NOMO-1 (cell line): ENCODE measurements around the gene PPP2R3B.
"Not testable (repeated sequence)": the region's sequence is repeated elsewhere in the genome, so short reads cannot be mapped to it uniquely, and the experiment has no call there.

Source experiments
- DNase-seq, 2 experiments: peaks; one replicate each; lab custom pipeline; 2025; ENCODE audit not compliant: unreplicated experiment in 2 of 2; lab: John Stamatoyannopoulos, UW

The PPP2R3B gene

DNA sequence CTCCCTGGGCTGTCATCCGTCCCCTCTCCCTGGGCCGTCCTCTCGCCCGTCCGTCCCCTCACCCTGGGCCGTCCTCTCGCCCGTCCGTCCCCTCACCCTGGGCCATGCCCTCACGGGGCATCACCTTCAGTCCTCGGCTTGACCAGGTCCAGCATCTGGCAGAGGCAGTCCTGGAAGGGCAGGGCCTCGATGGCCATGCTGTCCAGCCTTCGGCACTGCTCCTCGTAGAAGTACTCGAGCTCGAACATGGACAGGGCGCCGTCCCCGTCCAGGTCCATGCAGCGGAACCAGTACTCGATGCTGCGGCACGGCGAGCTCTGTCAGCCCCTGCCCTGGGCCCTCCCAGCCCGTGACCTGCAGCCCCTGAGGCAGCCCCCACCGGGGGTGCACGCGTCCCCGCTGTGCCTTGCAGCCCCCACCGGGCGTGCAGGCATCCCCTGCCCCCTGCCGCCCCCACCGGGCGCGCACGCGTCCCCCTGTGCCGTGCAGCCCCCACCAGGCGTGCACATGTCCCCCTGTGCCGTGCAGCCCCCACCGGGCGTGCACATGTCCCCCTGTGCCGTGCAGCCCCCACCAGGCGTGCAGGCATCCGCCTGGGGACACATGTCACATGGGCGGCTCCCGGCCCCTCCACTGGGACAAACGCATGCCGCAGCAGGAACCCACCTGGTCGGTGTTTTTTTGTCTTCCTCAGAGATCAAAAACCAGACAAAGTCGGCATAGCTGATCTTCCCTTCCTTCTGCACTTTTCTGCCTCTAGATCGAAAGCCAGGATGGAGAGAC is 45.9 kb downstream of the PPP2R3B start:
- no peak for DNase-seq

DNA sequence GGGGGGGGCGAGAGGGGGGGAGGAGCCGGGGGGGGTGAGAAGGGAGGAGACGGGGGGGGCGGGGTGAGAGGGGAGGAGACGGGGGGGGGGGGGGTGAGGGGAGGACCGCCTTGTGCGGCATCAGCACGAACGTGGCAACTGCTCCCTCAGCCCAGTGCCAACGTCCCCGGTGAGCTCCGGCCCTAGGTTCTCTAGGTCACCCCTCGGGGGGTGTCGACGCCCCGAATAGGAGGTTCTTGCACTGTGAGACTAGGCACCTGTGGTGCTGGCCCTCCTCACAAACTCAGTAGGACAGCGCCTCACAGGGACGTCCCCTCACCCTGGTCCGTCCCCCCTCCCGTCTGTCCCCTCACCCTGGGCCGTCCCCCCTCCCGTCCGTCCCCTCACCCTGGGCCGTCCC is 46.6 kb downstream of the PPP2R3B start:
- no peak for DNase-seq

GRCh38 chrX:338836-339400 is 47.8 kb downstream of the PPP2R3B start:
- no peak for DNase-seq

DNA sequence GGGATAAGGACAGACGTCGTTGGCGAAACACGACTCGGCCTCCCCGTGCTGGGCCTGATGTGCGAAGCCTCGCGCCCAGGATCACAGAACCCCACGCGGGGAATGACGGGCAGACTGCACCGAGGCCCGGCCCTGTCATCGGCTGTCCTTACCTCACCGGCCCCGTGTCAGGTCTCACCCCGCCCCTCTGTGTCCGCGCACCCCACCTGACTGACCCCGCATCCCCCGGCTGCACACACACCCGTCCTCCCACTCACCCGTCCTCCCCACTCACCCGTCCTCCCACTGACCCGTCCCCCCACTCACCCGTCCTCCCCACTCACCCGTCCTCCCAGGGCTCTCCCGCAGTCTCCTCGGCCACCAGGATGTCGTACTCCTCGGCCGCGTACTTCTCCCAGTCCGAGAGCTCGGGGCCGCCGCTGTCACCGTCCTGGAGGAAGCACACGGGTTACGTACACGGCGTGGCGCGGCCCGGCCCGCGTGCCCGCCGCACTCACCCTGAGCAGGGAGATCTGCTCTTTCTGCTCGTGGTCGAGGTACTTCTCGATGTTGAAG is 48.3 kb downstream of the PPP2R3B start:
- no peak for DNase-seq

GRCh38 chrX:337331-337831 is 49.3 kb downstream of the PPP2R3B start:
- no peak for DNase-seq

DNA sequence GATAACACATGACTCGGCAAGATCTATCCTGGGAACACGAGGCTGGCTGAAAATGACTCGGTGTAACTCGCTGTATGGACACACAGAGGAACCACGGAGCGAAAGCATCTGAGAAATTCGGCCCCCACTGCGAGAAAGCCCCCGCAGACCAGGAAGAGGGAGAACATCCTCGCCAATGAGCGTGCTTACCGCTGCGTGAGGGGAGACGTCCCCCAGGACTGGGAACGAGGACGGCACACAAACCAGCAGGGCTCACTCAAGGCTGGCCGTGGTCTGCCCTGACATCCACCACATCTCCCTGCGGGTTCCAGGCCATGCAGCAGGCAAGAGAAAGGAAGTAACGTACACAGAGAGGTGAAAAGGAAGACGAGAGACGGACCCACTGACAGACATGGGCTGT is 50.5 kb downstream of the PPP2R3B start:
- DNase-seq, result no peak

- DNase-seq, result no peak
Observed at GRCh38 chrX:335758-336155, 51.0 kb downstream of the PPP2R3B start.

DNA sequence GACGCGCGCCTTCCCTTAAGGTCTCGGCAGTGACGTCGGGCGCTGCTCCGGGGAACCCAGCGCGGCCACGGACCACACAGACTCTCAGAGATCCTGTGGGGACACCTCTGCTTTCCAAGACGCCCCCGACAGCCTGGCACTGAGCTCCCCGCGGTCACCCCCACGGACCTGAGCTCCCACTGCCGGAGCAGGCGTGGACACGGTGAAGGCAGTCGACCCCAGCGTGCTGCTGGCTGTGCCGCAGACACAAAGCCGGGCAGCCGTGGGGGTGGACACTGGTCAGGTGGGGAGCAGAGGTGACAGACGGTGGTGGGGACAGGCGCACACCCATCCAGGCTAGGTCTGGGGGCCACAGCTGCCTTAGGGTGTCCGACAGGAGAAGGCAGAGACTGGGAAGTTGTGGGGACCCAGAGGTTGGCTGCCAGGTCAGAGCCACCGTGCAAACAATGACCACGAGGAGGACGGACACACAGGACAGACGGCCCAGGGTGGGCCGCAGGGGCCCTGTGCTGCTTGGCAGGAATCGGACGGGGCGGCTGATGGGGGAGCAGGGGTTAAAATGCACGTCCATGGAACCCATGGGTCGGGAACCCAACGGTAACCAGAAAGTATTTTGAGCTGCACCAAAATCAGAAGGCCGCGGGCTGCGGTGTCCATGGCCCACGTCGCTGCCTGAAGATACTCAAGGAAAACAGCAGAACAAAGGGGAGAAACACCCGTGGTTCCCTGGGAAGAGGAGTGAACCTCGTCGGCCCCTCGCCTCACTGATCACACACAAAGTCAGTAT is 51.5 kb downstream of the PPP2R3B start:
- DNase-seq, result no peak

GRCh38 chrX:334331-334891 is 52.3 kb downstream of the PPP2R3B start:
- no peak for DNase-seq

DNA sequence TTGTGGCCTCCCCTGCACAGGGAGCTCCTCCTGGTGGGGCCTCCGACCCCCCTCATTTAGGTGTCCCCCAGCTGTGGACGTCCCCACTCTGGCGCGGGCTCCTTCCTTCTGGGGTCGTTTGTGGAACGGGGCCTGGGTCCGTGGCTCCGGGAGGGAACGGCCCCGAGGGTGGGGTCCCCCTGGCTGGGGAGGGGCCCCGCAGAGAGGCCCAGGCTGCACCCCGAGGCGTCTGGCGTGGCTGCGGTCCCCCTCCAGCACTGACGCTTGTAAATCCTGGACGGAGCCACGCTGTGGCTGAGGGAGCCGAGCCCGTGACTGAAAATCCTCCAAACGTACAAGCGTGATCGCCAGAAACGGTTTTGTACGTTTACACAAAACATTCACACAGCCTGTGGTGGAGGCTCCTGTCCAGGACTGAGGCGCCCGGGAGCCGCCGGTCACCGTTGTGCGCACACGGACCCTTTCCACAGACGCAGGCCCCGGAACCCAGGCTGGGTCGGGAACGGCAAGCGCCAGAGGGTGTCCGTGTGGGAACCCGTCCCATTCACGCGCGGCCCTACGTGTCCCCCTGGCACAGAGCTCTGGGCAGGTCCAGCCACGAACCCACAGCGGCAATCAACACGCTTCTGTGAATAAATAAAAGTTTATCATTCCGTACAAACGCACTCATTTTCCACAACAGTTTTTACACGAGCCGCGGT is 52.9 kb downstream of the PPP2R3B start:
- DNase-seq, result no peak

GRCh38 chrX:332916-333610 is 53.6 kb downstream of the PPP2R3B start:
- no peak for DNase-seq

DNA sequence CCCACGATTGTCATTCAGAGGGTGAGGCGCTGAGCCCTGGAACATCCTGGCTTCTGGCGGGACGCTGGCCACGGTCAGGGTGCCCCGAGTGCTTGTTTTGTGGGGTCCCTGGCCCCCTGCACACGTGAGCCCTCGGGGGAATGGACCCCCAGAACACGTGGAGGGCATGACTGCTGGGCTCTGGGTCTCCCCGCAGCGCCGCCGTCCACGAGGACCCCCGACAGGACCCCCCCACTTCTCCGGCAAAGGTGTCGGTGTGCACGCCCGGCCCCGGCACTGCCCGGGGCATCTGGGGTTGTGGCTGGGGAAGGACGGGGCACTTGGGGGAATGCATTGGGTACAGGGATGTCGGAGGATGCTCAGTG is 54.2 kb downstream of the PPP2R3B start:
- DNase-seq, result no peak

DNA sequence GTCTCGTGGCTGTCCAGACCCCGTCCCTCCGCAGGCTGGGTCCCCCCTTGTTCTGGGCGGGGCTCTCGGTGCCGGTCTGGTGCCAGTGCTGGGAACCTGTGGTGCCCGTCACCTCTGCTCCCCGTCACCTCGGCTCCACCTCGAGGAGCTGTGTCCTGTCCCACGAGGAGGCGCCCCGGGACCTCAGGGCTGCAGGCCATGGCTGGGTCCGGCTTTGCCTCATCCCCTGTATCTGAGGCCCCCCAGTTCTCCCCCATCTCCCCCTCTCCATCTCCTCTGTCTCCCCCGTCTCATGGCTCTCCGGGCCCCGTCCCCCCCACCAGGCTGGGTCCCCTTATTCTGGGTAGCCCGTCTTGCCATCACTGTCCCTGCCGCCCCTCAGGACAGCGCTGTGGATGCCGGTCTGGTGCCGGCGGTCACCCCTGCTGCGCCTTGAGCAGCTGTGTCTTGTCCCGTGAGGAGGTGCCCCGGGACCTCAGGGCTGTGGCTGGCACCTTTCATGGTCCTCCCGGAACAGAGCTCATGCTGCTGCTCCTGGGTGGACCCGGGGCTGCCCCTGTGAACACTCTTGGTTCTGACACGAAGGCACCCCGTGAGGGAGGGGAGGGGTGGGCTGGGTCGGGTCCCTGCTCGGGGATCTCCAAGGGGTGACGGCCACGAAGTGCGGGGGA is 54.7 kb downstream of the PPP2R3B start:
- no peak for DNase-seq

GRCh38 chrX:331151-331824 is 55.4 kb downstream of the PPP2R3B start:
- DNase-seq, result no peak

DNA sequence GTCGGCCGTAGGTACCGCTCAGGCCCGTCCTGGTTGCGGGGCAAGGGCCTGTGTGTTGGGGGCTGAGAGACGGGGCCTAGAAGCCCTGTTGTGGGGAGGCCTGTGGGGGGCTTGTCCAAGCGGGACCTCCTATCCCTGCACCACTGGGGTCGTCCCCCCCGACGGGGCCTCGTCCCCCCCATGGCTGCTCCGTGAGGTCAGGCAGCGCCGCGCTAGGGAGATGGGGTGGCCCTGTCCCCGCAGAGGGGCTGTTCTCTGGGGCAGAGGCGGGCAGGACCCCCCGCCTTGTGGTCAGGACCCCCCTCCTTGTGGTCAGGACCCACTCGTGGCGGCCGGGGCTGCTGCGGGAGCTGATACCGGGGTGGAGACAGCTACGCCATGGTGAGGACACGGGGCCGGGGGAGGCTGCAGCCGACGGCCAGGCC is 56.0 kb downstream of the PPP2R3B start:
- no peak for DNase-seq

- DNase-seq, result not testable (repeated sequence)
Observed at GRCh38 chrX:330141-330725, 56.5 kb downstream of the PPP2R3B start.

- DNase-seq, result no peak
Observed at GRCh38 chrX:329291-329910, 57.3 kb downstream of the PPP2R3B start.

- no peak for DNase-seq
Observed at GRCh38 chrX:327660-328126, 59.0 kb downstream of the PPP2R3B start.
